Gastrocnemius medialis (tissue), 4 donors: ENCODE measurements around the gene IL6ST.

Experiments used
- POLR2A ChIP-seq, 2 donors: fragments of 450-650 bp; IDR thresholded peaks; one replicate each; pipeline ENCODE4 v1.6.1; 2017; ENCODE audit warnings: antibody characterized with exemption in 2 of 2, mild to moderate bottlenecking in 2 of 2, moderate library complexity in 2 of 2
- TF ChIP-seq, protein P1 (sequence below), 5 experiments: fragments of 450-650 bp in 3 of 5; fragments of 200-600 bp in 2 of 5; sonication (generic) in 2 of 5; IDR thresholded peaks in 4 of 5; conservative IDR thresholded peaks in 1 of 5; 1 replicate in 4 of 5; 2 replicates in 1 of 5; pipeline ENCODE4 v1.5.1; 2016 to 2019; ENCODE audit warnings: antibody characterized with exemption in 5 of 5, mild to moderate bottlenecking in 3 of 5, moderate library complexity in 3 of 5

DNA sequence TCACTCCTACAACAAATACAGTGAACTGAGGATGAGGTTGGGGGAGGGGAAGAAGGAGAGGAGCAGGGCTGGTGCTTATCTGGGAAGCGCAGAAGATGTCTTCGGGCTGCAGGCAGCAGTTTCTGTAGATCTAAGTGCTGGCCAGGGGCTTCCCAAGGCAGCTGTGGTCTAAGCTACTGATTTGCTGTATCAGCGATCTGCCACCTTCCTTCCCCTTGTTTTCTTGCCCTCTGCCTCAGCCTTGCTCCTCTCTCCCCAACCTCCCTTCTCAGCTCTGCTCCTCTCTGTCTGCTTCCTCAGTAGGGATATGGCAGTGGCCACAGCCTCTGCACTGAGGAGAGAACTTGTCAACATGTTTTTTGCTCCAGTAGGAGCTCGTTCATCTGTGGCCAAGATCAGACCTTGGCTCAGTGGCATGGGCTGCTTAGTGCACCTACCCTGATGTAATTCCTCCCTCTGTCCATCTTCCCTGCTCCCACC, 42.8 kb upstream of the IL6ST start:
- TF ChIP-seq, protein P1, sequence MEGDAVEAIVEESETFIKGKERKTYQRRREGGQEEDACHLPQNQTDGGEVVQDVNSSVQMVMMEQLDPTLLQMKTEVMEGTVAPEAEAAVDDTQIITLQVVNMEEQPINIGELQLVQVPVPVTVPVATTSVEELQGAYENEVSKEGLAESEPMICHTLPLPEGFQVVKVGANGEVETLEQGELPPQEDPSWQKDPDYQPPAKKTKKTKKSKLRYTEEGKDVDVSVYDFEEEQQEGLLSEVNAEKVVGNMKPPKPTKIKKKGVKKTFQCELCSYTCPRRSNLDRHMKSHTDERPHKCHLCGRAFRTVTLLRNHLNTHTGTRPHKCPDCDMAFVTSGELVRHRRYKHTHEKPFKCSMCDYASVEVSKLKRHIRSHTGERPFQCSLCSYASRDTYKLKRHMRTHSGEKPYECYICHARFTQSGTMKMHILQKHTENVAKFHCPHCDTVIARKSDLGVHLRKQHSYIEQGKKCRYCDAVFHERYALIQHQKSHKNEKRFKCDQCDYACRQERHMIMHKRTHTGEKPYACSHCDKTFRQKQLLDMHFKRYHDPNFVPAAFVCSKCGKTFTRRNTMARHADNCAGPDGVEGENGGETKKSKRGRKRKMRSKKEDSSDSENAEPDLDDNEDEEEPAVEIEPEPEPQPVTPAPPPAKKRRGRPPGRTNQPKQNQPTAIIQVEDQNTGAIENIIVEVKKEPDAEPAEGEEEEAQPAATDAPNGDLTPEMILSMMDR (IDR thresholded peaks at IDR 0.05 in 4 of 5, conservative IDR thresholded peaks at IDR 0.05 in 1 of 5): no peak
- no peak for TF ChIP-seq POLR2A (IDR thresholded peaks at IDR 0.05)
